ENCODE data around the gene SLC2A2.

Gene SLC2A2

GRCh38 chr3:171061749-171062148 is 35.2 kb upstream of the SLC2A2 start:
- DNase-seq (ENCODE audit: low read depth) = no peak

GRCh38 chr3:171059978-171060377 is 33.5 kb upstream of the SLC2A2 start:
- in situ Hi-C loops (cut with HindIII; ENCODE audit: low sequenced_read_pairs) = no loop called here
- DNase-seq (ENCODE audit: low read depth) = no peak
- no peak overlapping the region for H3K4me3 ChIP-seq (ENCODE audit: low read depth, low read length)
- TF ChIP-seq, protein P1, sequence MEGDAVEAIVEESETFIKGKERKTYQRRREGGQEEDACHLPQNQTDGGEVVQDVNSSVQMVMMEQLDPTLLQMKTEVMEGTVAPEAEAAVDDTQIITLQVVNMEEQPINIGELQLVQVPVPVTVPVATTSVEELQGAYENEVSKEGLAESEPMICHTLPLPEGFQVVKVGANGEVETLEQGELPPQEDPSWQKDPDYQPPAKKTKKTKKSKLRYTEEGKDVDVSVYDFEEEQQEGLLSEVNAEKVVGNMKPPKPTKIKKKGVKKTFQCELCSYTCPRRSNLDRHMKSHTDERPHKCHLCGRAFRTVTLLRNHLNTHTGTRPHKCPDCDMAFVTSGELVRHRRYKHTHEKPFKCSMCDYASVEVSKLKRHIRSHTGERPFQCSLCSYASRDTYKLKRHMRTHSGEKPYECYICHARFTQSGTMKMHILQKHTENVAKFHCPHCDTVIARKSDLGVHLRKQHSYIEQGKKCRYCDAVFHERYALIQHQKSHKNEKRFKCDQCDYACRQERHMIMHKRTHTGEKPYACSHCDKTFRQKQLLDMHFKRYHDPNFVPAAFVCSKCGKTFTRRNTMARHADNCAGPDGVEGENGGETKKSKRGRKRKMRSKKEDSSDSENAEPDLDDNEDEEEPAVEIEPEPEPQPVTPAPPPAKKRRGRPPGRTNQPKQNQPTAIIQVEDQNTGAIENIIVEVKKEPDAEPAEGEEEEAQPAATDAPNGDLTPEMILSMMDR (IDR thresholded peaks at IDR 0.05; ENCODE audit: low read depth, low read length, missing control alignments) = no peak

More at GRCh38 chr3:171061749-171062148, 35.2 kb upstream of the SLC2A2 start:
- in situ Hi-C loops (cut with HindIII; ENCODE audit: low sequenced_read_pairs) = no loop called here
- H3K4me3 ChIP-seq (ENCODE audit: low read depth, low read length) = no peak overlapping the region
- TF ChIP-seq, protein P1 (IDR thresholded peaks at IDR 0.05; ENCODE audit: low read depth, low read length, missing control alignments) = no peak

DNA sequence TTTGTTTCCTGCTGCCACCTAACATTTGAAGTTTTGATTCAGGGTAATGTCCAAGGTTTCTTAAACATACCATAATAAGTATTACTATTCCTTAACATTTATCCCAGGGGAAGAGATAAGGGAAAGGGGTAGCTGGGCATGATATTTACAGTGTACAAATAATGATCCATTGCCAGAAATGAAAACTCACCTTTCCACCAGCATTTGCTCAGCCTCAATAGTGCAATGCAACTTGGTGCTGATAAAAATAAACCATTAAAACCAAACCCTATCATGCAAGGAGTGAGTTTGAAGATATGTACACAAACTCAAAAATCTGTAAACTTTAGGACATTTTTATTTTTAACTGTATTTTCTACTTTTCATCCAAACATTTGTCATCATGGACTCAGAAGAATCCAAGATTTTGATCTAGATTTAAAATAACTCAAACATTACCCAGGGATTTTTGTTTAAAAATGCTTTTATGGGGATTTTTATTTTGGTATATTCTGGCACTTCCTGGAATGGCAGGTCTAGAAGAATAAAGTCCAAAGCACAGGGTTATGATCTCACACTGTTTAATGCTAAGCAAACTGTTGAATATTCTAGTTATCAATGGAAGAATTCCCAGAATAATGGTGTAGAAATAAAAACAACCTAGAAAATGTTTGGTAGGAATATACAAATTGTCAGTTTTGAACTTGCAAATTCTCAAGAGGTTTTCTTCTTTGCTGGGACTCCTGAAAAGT is 32.5 kb upstream of the SLC2A2 start:
- H3K4me3 ChIP-seq (ENCODE audit: low read depth, low read length) = no peak overlapping the region
- in situ Hi-C loops (cut with HindIII; ENCODE audit: low sequenced_read_pairs) = no loop called here
- no peak for DNase-seq (ENCODE audit: low read depth)
- TF ChIP-seq, protein P1 (IDR thresholded peaks at IDR 0.05; ENCODE audit: low read depth, low read length, missing control alignments) = no peak

GRCh38 chr3:171058058-171058457 is 31.5 kb upstream of the SLC2A2 start:
- TF ChIP-seq, protein P1 (IDR thresholded peaks at IDR 0.05; ENCODE audit: low read depth, low read length, missing control alignments) = no peak
- DNase-seq (ENCODE audit: low read depth) = peak; percentile 12
- no peak overlapping the region for H3K4me3 ChIP-seq (ENCODE audit: low read depth, low read length)
- in situ Hi-C loops (cut with HindIII; ENCODE audit: low sequenced_read_pairs) = no loop called here

DNA sequence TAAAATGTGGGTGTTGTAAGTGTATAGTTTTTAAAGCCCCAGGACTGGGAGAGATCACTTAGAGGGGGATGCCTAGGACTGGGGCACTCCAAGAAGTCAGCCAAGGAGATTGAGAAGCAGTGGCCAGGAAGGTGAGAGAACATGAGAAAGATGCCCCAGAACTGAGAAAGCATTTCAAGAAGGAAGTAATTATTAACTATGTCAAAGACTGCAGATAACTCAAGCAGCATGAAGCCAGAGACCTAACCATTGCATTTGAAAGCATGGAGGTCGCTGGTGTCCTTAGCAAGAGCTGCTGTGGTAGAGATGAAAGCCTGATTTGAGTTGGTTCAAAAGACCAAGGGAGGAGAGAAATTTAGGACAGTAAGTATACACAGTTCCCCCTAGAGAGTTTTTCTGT is 30.6 kb upstream of the SLC2A2 start:
- TF ChIP-seq, protein P1 (IDR thresholded peaks at IDR 0.05; ENCODE audit: low read depth, low read length, missing control alignments) = no peak
- in situ Hi-C loops (cut with HindIII; ENCODE audit: low sequenced_read_pairs) = no loop called here
- no peak for DNase-seq (ENCODE audit: low read depth)
- H3K4me3 ChIP-seq (ENCODE audit: low read depth, low read length) = no peak overlapping the region

- TF ChIP-seq, protein P1 (IDR thresholded peaks at IDR 0.05; ENCODE audit: low read depth, low read length, missing control alignments) = no peak
- no peak overlapping the region for H3K4me3 ChIP-seq (ENCODE audit: low read depth, low read length)
- in situ Hi-C loops (cut with HindIII; ENCODE audit: low sequenced_read_pairs) = no loop called here
- DNase-seq (ENCODE audit: low read depth) = no peak
Measured at GRCh38 chr3:171056528-171056927, 30.0 kb upstream of the SLC2A2 start.
